Trophoblast cell (in vitro differentiated cells and primary cell): ENCODE measurements around the gene AADACL4.

ENCODE experiments used
- DNase-seq, 2 donors: peaks; one replicate each; pipeline ENCODE4 v3.0.0-alpha.2; 2016
- H2AFZ ChIP-seq: 2 replicates; pipeline ENCODE4 v1.6.1; 2013; ENCODE audit warnings: low read length, moderate library complexity, mild to moderate bottlenecking; ENCODE audit not compliant: insufficient read depth, poor library complexity
- H2AK5ac ChIP-seq: 2 replicates; pipeline ENCODE4 v1.6.1; 2013; ENCODE audit warnings: mild to moderate bottlenecking, low read length
- H2BK120ac ChIP-seq: 2 replicates; pipeline ENCODE4 v1.6.1; 2013; ENCODE audit warnings: low read length, mild to moderate bottlenecking, moderate library complexity; ENCODE audit not compliant: insufficient read depth, poor library complexity
- H2BK12ac ChIP-seq: 2 replicates; pipeline ENCODE4 v1.6.1; 2013; ENCODE audit warnings: mild to moderate bottlenecking, low read length, moderate library complexity
- H2BK5ac ChIP-seq: 2 replicates; pipeline ENCODE4 v1.6.1; 2013; ENCODE audit warnings: low read length, low read depth, moderate library complexity, mild to moderate bottlenecking; ENCODE audit not compliant: poor library complexity
- H3K14ac ChIP-seq: 2 replicates; pipeline ENCODE4 v1.6.1; 2013; ENCODE audit warnings: mild to moderate bottlenecking, low read length
- H3K18ac ChIP-seq: 2 replicates; pipeline ENCODE4 v1.6.1; 2013; ENCODE audit warnings: mild to moderate bottlenecking, low read length
- H3K23ac ChIP-seq: 2 replicates; pipeline ENCODE4 v1.6.1; 2013; ENCODE audit warnings: low read length
- H3K27ac ChIP-seq: 2 replicates; pipeline ENCODE4 v1.5.1; 2013; ENCODE audit warnings: low read depth, mild to moderate bottlenecking, inconsistent platforms, low read length, moderate library complexity
- H3K27me3 ChIP-seq: 2 replicates; pipeline ENCODE4 v1.6.1; 2013; ENCODE audit warnings: inconsistent platforms, mild to moderate bottlenecking, low read length, moderate library complexity; ENCODE audit not compliant: insufficient read depth
- H3K36me3 ChIP-seq, 2 experiments: 1 replicate in 1 of 2; 2 replicates in 1 of 2; pipeline ENCODE4 v1.6.1; 2013; ENCODE audit warnings: low read length in 2 of 2, mild to moderate bottlenecking in 2 of 2, moderate library complexity in 1 of 2; ENCODE audit not compliant: insufficient read depth in 2 of 2, control insufficient read depth in 1 of 2
- H3K4ac ChIP-seq: 2 replicates; pipeline ENCODE4 v1.6.1; 2013; ENCODE audit warnings: low read depth, mild to moderate bottlenecking, low read length, moderate library complexity
- H3K4me1 ChIP-seq, 2 experiments: 1 replicate in 1 of 2; 2 replicates in 1 of 2; pipeline ENCODE4 v1.6.1; 2013; ENCODE audit warnings: low read length in 2 of 2, mild to moderate bottlenecking in 2 of 2, moderate library complexity in 1 of 2; ENCODE audit not compliant: insufficient read depth in 2 of 2, control insufficient read depth in 1 of 2
- H3K4me2 ChIP-seq: 2 replicates; pipeline ENCODE4 v1.6.1; 2013; ENCODE audit warnings: inconsistent platforms, mild to moderate bottlenecking, low read length, moderate library complexity
- H3K4me3 ChIP-seq: 2 replicates; pipeline ENCODE4 v1.5.1; 2013; ENCODE audit warnings: mild to moderate bottlenecking, low read depth, low read length, inconsistent platforms
- H3K79me1 ChIP-seq: one replicate; pipeline ENCODE4 v1.6.1; 2013; ENCODE audit warnings: low read length
- H3K79me2 ChIP-seq: 2 replicates; pipeline ENCODE4 v1.6.1; 2013; ENCODE audit warnings: low read length, mild to moderate bottlenecking; ENCODE audit not compliant: control insufficient read depth, insufficient read depth, poor library complexity
- H3K9ac ChIP-seq: 2 replicates; pipeline ENCODE4 v1.6.1; 2013; ENCODE audit warnings: mild to moderate bottlenecking, low read length
- H3K9me3 ChIP-seq: 2 replicates; pipeline ENCODE4 v1.6.1; 2013; ENCODE audit warnings: low read depth, mild to moderate bottlenecking, control low read depth, inconsistent platforms, low read length; ENCODE audit not compliant: insufficient read depth
- H4K12ac ChIP-seq: 2 replicates; pipeline ENCODE4 v1.6.1; 2013; ENCODE audit warnings: low read depth, mild to moderate bottlenecking, low read length, moderate library complexity
- H4K8ac ChIP-seq: 2 replicates; pipeline ENCODE4 v1.6.1; 2013; ENCODE audit warnings: low read depth, mild to moderate bottlenecking, low read length, moderate library complexity
- H4K91ac ChIP-seq: one replicate; pipeline ENCODE4 v1.6.1; 2013; ENCODE audit warnings: low read depth, mild to moderate bottlenecking, low read length, moderate library complexity
- WGBS: extraction: QIAGEN DNeasy Blood & Tissue Kit; methylation state at CpG from one replicate; pipeline ENCODE4 v1.1.7; 2013; ENCODE audit warnings: missing lambda C conversion rate; ENCODE audit not compliant: insufficient read length, insufficient coverage; ENCODE audit errors: extremely low coverage; 5-methylcytosine and 5-hydroxymethylcytosine counted together

The AADACL4 gene

GRCh38 chr1:12627296-12627695, 16.6 kb upstream of the AADACL4 start:
- H3K27ac ChIP-seq: no peak overlapping the region
- no peak overlapping the region for H2AK5ac ChIP-seq
- H2AFZ ChIP-seq: no peak overlapping the region
- H2BK120ac ChIP-seq: no peak overlapping the region
- H2BK5ac ChIP-seq: no peak overlapping the region
- H3K4me2 ChIP-seq: no peak overlapping the region
- no peak overlapping the region for H3K4ac ChIP-seq
- H3K27me3 ChIP-seq: no peaks in the 10 kb centered on the region
- H4K91ac ChIP-seq: no peak overlapping the region
- DNase-seq: no peak
- no peaks in the 10 kb centered on the region for H3K36me3 ChIP-seq
- H3K9me3 ChIP-seq: peaks cover 8% of the 10 kb centered on the region
- H3K23ac ChIP-seq: no peak overlapping the region
- no peak overlapping the region for H3K9ac ChIP-seq
- peaks cover 2% of the 10 kb centered on the region for H3K79me2 ChIP-seq
- H3K14ac ChIP-seq: no peak overlapping the region
- H3K4me1 ChIP-seq: no peaks in the 10 kb centered on the region
- H3K4me3 ChIP-seq: no peak overlapping the region
- H2BK12ac ChIP-seq: no peak overlapping the region
- H4K12ac ChIP-seq: no peak overlapping the region
- no peaks in the 10 kb centered on the region for H3K79me1 ChIP-seq
- WGBS: no CpG with 5 or more reads among the region's 5 CpGs
- no peak overlapping the region for H3K18ac ChIP-seq
- H4K8ac ChIP-seq: no peak overlapping the region

- H3K27me3 ChIP-seq: no peaks in the 10 kb centered on the region
- no peak overlapping the region for H3K18ac ChIP-seq
- no peak overlapping the region for H3K23ac ChIP-seq
- no peaks in the 10 kb centered on the region for H3K79me1 ChIP-seq
- no peak overlapping the region for H3K9ac ChIP-seq
- no peak overlapping the region for H2BK5ac ChIP-seq
- WGBS: no CpG with 5 or more reads among the region's 1 CpG
- H4K91ac ChIP-seq: no peak overlapping the region
- H4K8ac ChIP-seq: no peak overlapping the region
- H3K4ac ChIP-seq: no peak overlapping the region
- no peak overlapping the region for H3K4me3 ChIP-seq
- H2BK120ac ChIP-seq: no peak overlapping the region
- peaks cover 8% of the 10 kb centered on the region for H3K9me3 ChIP-seq
- no peak overlapping the region for H4K12ac ChIP-seq
- H3K4me1 ChIP-seq: no peaks in the 10 kb centered on the region
- H3K14ac ChIP-seq: no peak overlapping the region
- H3K36me3 ChIP-seq: no peaks in the 10 kb centered on the region
- H2AK5ac ChIP-seq: no peak overlapping the region
- no peak for DNase-seq
- H2BK12ac ChIP-seq: no peak overlapping the region
- H3K79me2 ChIP-seq: no peaks in the 10 kb centered on the region
- no peak overlapping the region for H3K4me2 ChIP-seq
- H3K27ac ChIP-seq: no peak overlapping the region
- no peak overlapping the region for H2AFZ ChIP-seq
These were observed 14.4 kb upstream of the AADACL4 start for GRCh38 chr1:12629511-12629956.

- Histone ChIP-seq H3K79me1 (no peaks in the 10 kb centered on the region), H3K23ac (no peak overlapping the region), H4K8ac (no peak overlapping the region), H3K4ac (no peak overlapping the region), H2BK12ac (no peak overlapping the region), H4K91ac (no peak overlapping the region), H3K4me3 (no peak overlapping the region), H3K18ac (no peak overlapping the region), H3K79me2 (no peaks in the 10 kb centered on the region), H3K14ac (no peak overlapping the region), H2AK5ac (no peak overlapping the region), H2BK120ac (no peak overlapping the region), H3K9me3 (peaks cover 8% of the 10 kb centered on the region), H3K36me3 (no peaks in the 10 kb centered on the region), H4K12ac (no peak overlapping the region), H3K4me2 (no peak overlapping the region), H3K27me3 (no peaks in the 10 kb centered on the region), H3K9ac (no peak overlapping the region), H2AFZ (no peak overlapping the region), H2BK5ac (no peak overlapping the region), H3K27ac (no peak overlapping the region), H3K4me1 (no peaks in the 10 kb centered on the region)
- no CpG with 5 or more reads among the region's 15 CpGs for WGBS
- DNase-seq: no peak
These were observed 13.7 kb upstream of the AADACL4 start for GRCh38 chr1:12629985-12630760.

- no CpG with 5 or more reads among the region's 6 CpGs for WGBS
- H4K12ac ChIP-seq: no peak overlapping the region
- H3K4me1 ChIP-seq: peaks cover under 1 to 1% of the 10 kb centered on the region in 2 experiments
- no peak overlapping the region for H2BK12ac ChIP-seq
- H3K18ac ChIP-seq: no peak overlapping the region
- H2BK5ac ChIP-seq: no peak overlapping the region
- no peak overlapping the region for H4K91ac ChIP-seq
- peaks cover under 1% of the 10 kb centered on the region for H3K79me1 ChIP-seq
- no peak overlapping the region for H2BK120ac ChIP-seq
- no peak overlapping the region for H3K14ac ChIP-seq
- no peaks in the 10 kb centered on the region for H3K36me3 ChIP-seq
- H3K27ac ChIP-seq: no peak overlapping the region
- DNase-seq: no peak
- peaks cover 9% of the 10 kb centered on the region for H3K9me3 ChIP-seq
- H3K4me3 ChIP-seq: no peak overlapping the region
- no peak overlapping the region for H3K4ac ChIP-seq
- H3K27me3 ChIP-seq: no peaks in the 10 kb centered on the region
- H4K8ac ChIP-seq: no peak overlapping the region
- H2AFZ ChIP-seq: no peak overlapping the region
- H3K9ac ChIP-seq: no peak overlapping the region
- no peaks in the 10 kb centered on the region for H3K79me2 ChIP-seq
- no peak overlapping the region for H3K23ac ChIP-seq
- H3K4me2 ChIP-seq: no peak overlapping the region
- no peak overlapping the region for H2AK5ac ChIP-seq
These were observed 12.8 kb upstream of the AADACL4 start for GRCh38 chr1:12630946-12631530.
